Lung (tissue), 12 donors: Measurements from ENCODE around the gene MEIKIN. TPM values are rescaled to one million over a fixed set of nuclear protein-coding genes. Genes with fewer than 3 reads are reported as not detected.
"Not testable (repeated sequence)": the region's sequence is repeated elsewhere in the genome, so short reads cannot be mapped to it uniquely, and the experiment has no call there.

Experiments
- ATAC-seq: fragments of 200-7000 bp; cut with Tn5 transposase; one replicate; pipeline ENCODE4 v1.9.1; 2020; ENCODE audit warnings: moderate number of reproducible peaks; ENCODE audit not compliant: insufficient read depth, low FRiP score
- DNase-seq, 3 donors: peaks; one replicate each; pipeline ENCODE4 v3.0.0-alpha.2; 2013 to 2017
- H3K27ac ChIP-seq, 2 donors: one replicate each; pipeline ENCODE4 v1.5.1; 2013; ENCODE audit warnings: mild to moderate bottlenecking in 2 of 2, moderate library complexity in 2 of 2, control low read depth in 1 of 2, inconsistent platforms in 1 of 2, low read depth in 1 of 2, low read length in 1 of 2
- H3K27me3 ChIP-seq, 3 donors: one replicate each; pipeline ENCODE4 v1.5.1; 2013; ENCODE audit warnings: low read length in 2 of 3; ENCODE audit not compliant: control insufficient read depth in 3 of 3, insufficient read depth in 3 of 3
- H3K36me3 ChIP-seq, 4 donors: one replicate each; pipeline ENCODE4 v1.5.1; 2013; ENCODE audit warnings: low read length in 4 of 4, mild to moderate bottlenecking in 1 of 4, moderate library complexity in 1 of 4; ENCODE audit not compliant: control insufficient read depth in 4 of 4, insufficient read depth in 4 of 4
- H3K4me1 ChIP-seq, 5 donors: one replicate each; pipeline ENCODE4 v1.5.1; 2013; ENCODE audit warnings: low read length in 5 of 5, mild to moderate bottlenecking in 2 of 5, moderate library complexity in 1 of 5; ENCODE audit not compliant: control insufficient read depth in 5 of 5, insufficient read depth in 5 of 5
- H3K4me3 ChIP-seq: one replicate; pipeline ENCODE4 v1.5.1; 2013; ENCODE audit warnings: mild to moderate bottlenecking, control low read depth, moderate library complexity
- H3K9ac ChIP-seq, 2 donors: one replicate each; pipeline ENCODE4 v1.5.1; 2013; ENCODE audit warnings: low read length in 2 of 2, control low read depth in 1 of 2; ENCODE audit not compliant: insufficient read depth in 1 of 2
- H3K9me3 ChIP-seq, 4 donors: one replicate each; pipeline ENCODE4 v1.5.1; 2013; ENCODE audit warnings: low read length in 3 of 4, mild to moderate bottlenecking in 1 of 4, moderate library complexity in 1 of 4; ENCODE audit not compliant: control insufficient read depth in 4 of 4, insufficient read depth in 3 of 4
- WGBS, 2 donors: extraction: QIAGEN DNeasy Blood & Tissue Kit; methylation state at CpG; one replicate each; pipeline ENCODE4 v1.1.7; 2013; 5-methylcytosine and 5-hydroxymethylcytosine counted together
- polyA plus RNA-seq, 2 donors: library from polyadenylated mRNA; stranded (reverse); fragments of 200-250 nt; gene quantifications; one replicate each; pipeline ENCODE4 v1.2.1, GENCODE V29; 2013
- total RNA-seq, 2 donors: library from RNA; depleted of rRNA in 1 of 2; stranded (reverse); fragments of >200 nt in 1 of 2; gene quantifications; one replicate each; pipeline ENCODE4 v1.2.1, GENCODE V29; 2014 to 2021
- TF ChIP-seq, protein P1 (sequence below): IDR thresholded peaks from 2 replicates; pipeline ENCODE4 v1.5.1; 2012; ENCODE audit warnings: mild to moderate bottlenecking; ENCODE audit errors: control extremely low read depth, extremely low read depth
- donor health status: control.
- donor health status: control.
- donor health status: Bipolar disorder and iron deficiency.
- donor health status: healthy.
- donor health status: DM: yes; HTN: yes; CAD: no.

Gene MEIKIN
- total and polyA plus RNA-seq, 4 donors: 0.08 to 0.32 TPM; not detected in 2

DNA sequence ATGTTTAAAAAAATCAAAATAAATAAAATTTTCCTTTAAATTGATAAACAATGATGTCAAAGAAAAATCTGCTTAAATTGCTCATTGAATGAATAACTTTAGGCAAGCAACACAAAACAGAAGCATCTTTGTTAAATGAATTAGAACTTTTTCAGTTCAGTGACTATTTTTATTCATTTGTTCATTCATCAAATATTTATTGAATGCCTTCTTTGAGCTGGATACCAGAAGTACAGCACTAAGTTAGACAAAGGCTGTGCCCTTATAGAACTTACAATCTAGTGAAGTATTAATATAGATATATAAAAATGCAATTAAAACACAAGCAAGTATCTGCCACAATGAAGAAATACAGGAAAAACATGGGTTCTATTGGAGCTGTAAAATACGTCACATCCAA lies 159.4 kb downstream of the MEIKIN start:
- no peak overlapping the region for H3K9ac ChIP-seq
- H3K27me3 ChIP-seq: no peaks in the 10 kb centered on the region
- H3K4me1 ChIP-seq: peaks cover 0 to 28% (median 0%) of the 10 kb centered on the region in 5 donors
- no peak for DNase-seq
- no peak for ATAC-seq
- peaks cover 0 to 6% (median 0%) of the 10 kb centered on the region in 4 donors for H3K36me3 ChIP-seq
- no peaks in the 10 kb centered on the region for H3K9me3 ChIP-seq
- WGBS, 2 donors: 81 to 89% methylated on average over 1 of the region's 1 CpG
- no peak overlapping the region for H3K4me3 ChIP-seq
- TF ChIP-seq, protein P1, sequence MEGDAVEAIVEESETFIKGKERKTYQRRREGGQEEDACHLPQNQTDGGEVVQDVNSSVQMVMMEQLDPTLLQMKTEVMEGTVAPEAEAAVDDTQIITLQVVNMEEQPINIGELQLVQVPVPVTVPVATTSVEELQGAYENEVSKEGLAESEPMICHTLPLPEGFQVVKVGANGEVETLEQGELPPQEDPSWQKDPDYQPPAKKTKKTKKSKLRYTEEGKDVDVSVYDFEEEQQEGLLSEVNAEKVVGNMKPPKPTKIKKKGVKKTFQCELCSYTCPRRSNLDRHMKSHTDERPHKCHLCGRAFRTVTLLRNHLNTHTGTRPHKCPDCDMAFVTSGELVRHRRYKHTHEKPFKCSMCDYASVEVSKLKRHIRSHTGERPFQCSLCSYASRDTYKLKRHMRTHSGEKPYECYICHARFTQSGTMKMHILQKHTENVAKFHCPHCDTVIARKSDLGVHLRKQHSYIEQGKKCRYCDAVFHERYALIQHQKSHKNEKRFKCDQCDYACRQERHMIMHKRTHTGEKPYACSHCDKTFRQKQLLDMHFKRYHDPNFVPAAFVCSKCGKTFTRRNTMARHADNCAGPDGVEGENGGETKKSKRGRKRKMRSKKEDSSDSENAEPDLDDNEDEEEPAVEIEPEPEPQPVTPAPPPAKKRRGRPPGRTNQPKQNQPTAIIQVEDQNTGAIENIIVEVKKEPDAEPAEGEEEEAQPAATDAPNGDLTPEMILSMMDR: no peak
- H3K27ac ChIP-seq: no peak overlapping the region

DNA sequence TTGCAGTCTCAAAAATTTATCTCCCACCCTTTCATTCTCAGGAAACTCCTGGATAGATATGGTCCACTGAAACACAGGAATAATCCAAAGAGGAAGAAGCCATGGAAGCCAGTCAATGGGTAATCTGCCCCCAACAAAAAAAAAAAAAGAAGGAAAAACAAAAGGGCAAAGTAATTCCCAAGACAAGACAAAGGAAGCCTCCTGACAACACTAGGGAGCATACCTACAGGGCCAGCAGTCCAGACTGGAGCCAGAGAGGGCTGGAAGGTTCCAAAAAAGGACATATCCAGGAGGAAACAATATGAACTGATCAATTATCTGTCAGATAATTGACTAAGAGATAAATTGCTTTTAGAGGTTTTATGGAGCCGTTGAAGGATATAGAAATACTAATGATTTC lies 161.6 kb downstream of the MEIKIN start:
- Histone ChIP-seq H3K4me3 (no peak overlapping the region), H3K9me3 (no peaks in the 10 kb centered on the region), H3K36me3 (peaks cover 0 to 6% (median 0%) of the 10 kb centered on the region in 4 donors), H3K9ac (no peak overlapping the region), H3K4me1 (peaks cover 0 to 25% (median 0%) of the 10 kb centered on the region in 5 donors), H3K27me3 (no peaks in the 10 kb centered on the region), H3K27ac (no peak overlapping the region)
- DNase-seq (no peak), ATAC-seq (no peak)
- TF ChIP-seq, protein P1: no peak
- 94 to 100% methylated on average over 1 of the region's 1 CpG for WGBS, 2 donors

- Histone ChIP-seq H3K4me3 (no peak overlapping the region), H3K9me3 (no peaks in the 10 kb centered on the region), H3K4me1 (peaks cover 0 to 25% (median 0%) of the 10 kb centered on the region in 5 donors), H3K36me3 (peaks cover 0 to 6% (median 0%) of the 10 kb centered on the region in 4 donors), H3K27ac (no peak overlapping the region), H3K9ac (no peak overlapping the region), H3K27me3 (no peaks in the 10 kb centered on the region)
- TF ChIP-seq, protein P1: no peak
- DNase-seq (no peak), ATAC-seq (no peak)
- WGBS, 2 donors: 71 to 89% methylated on average over 1 of the region's 1 CpG
Observed at GRCh38 chr5:131783357-131783756, 162.1 kb downstream of the MEIKIN start.

DNA sequence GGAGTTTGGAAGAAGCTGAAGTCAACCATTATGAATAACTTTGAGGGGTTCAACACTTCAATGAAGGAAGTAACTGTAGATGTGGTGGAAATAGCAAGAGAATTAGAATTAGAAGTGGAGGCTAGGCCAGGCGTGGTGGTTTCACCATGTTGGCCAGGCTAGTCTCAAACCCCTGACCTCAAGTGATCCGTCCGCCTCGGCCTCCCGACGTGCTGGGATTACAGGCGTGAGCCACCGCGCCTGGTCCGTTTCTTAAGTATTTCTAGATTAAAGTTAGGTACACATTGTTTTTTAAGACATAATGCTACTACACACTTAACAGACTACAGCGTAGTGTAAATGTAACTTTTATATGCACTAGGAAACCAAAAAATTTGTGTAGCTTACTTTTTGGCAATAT lies 162.7 kb downstream of the MEIKIN start:
- no peak overlapping the region for H3K4me3 ChIP-seq
- H3K27me3 ChIP-seq: no peaks in the 10 kb centered on the region
- no peak overlapping the region for H3K9ac ChIP-seq
- TF ChIP-seq, protein P1: no peak
- no peak for DNase-seq
- ATAC-seq: no peak
- H3K36me3 ChIP-seq: peaks cover 0 to 6% (median 0%) of the 10 kb centered on the region in 4 donors
- no peak overlapping the region for H3K27ac ChIP-seq
- peaks cover 0 to 22% (median 0%) of the 10 kb centered on the region in 5 donors for H3K4me1 ChIP-seq
- no peaks in the 10 kb centered on the region for H3K9me3 ChIP-seq
- 98 to 99% methylated on average over 11 of the region's 11 CpGs for WGBS, 2 donors

GRCh38 chr5:131778141-131778540 lies 167.3 kb downstream of the MEIKIN start:
- H3K4me1 ChIP-seq: peaks cover 3 to 20% (median 4%) of the 10 kb centered on the region in 5 donors
- not testable (repeated sequence) for H3K9me3 ChIP-seq, H3K9ac ChIP-seq, H3K4me3 ChIP-seq, H3K27ac ChIP-seq, DNase-seq, H3K27me3 ChIP-seq, ATAC-seq, H3K36me3 ChIP-seq
- 67 to 100% methylated on average over 1 of the region's 1 CpG for WGBS, 2 donors
